GM18520 (cell line): ENCODE results near the gene ZDHHC1.
"Not testable (repeated sequence)": the region's sequence is repeated elsewhere in the genome, so short reads cannot be mapped to it uniquely, and the experiment has no call there.

Experiments used
- ATAC-seq: cut with Tn5 transposase; IDR thresholded peaks from one replicate; pipeline ENCODE4 v1.9.1; 2021; ENCODE audit not compliant: unreplicated experiment

The ZDHHC1 gene

DNA sequence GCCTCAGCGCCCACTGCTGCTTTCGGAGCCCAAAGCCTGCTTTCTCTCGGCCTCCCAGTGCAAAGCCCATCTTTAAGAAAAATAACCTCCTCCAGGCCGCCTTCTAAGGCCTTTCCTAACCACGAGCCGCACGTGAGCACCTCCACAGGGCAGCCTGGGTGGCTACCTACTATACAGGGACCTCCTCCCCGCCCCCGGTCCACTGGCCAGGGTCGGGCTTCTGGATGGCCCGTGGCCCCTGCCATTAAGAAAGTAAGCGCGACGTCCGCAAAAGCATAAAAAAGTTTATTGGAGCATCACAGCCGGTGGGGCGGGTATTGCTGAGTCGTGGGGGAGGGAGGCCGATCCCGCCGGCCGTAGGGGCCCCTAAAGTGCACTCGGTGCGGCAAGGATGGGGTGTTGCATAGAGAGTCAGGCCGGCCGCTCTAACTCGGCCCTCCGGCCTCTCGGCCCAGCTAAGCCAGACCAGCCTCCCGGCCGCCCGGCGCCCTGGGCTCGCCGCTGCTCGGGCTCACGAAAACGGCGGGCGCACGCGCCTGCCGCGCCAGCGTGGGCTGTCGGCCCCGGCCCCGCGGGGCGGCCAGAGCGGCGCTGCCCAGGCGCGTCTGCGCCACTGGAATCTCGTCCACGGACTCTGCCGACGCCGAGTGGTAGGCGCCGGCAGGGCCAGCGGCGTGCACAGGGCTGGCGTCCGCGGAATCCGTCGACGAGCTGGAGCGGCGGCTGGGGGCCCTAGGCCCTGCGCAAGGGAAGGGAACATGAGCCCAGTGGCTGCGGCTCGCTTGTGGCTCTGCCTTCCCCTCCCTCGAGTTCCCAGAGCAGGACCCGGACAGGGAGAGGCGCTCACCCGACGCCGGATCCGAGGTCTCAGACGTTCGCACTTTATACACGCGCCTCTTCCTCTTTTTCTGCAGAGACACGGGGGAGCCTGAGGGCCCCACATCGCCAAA, 21.8 kb downstream of the ZDHHC1 start:
- ATAC-seq = no peak

DNA sequence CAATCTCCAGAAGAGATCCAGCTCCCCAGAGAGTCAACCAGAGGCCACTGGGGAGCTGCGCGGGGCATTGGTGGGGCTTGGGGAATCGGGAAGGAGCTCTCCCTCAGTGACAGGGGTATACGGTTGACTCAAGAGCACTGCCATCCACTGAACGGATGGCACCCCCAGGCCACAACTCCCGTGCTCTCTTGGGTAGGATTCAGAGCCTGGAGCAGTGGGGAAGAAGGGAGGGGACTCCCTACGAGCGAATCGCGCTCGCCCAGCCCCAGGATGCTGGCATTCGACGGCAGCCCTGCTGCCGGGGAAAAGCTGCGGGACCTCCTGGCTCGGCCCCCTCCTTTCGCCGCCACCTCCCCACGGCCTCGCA, 22.5 kb downstream of the ZDHHC1 start:
- ATAC-seq = no peak

DNA sequence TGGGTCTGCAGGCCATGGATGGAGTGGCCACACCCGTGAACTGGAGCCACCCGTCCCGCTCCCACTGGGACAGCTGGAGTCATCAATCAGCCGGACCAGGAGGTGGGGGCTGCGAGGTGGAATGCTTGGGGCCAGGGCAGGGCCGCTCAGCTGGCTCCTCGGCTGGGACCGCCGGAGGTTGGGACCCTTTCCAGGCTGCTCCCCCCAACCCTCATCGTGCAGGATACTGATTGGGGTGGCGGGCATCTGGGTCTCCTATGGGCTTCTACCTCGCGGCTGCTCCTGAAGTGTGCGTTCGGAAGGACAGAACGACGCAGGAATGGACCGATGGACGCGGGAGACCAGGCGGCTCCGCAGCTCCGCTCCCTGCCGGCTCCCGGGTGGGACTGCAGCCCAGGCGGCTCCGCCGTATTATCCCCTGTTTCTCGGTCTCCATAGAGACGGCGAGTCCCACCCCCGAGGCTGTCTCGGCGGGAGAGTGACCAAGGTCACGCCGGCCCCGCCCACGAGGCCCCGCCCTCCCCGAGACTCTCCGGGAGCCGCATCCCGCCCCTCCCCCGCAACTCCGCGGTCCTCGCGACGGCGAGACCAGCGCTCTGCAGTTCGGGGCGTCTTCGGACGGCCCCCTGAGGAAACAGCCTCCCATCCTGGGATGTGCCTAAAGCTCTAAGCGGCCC, 23.0 kb downstream of the ZDHHC1 start, which contains the start of gene TPPP3:
TPPP3 (minus strand) TSS at position 388 of the 677 bp plus-strand sequence. CDS start 2,387 bp downstream, outside the sequence.
- no peak for ATAC-seq

DNA sequence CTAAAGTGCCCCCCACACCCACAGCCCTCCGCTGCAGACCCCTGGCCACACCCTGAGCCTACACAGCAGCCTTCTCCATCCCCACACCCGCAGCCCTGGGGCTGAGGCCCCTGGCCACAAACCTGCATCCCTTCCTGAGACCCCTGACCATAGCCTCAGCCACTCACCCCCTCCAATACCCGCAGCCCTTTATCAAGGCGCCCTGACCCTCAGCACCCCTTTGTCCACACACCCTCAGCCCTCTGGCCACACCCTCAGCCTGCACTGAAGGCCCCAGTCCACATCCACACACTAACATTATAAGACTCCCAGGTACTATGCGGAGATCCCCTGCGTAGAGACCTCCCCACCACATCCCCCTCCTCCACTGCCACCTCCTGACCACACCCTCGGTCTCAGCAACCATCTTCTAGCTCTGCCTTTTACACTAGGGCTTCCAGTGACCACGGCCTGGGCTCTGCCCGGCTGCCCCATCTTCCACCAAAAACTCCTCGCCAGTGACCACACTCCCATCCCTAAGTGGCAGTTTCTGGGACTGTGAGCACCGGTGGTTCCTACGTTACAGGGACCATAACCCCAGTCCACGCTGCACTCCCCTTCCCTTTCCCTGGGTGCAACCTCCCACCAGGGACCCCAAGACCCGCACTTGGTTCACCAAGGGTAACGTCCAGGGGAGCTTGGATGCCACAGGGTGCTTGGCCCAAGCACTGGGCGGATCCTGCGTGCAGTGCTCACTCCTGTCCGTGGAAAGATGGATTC, 23.8 kb downstream of the ZDHHC1 start:
- no peak for ATAC-seq

DNA sequence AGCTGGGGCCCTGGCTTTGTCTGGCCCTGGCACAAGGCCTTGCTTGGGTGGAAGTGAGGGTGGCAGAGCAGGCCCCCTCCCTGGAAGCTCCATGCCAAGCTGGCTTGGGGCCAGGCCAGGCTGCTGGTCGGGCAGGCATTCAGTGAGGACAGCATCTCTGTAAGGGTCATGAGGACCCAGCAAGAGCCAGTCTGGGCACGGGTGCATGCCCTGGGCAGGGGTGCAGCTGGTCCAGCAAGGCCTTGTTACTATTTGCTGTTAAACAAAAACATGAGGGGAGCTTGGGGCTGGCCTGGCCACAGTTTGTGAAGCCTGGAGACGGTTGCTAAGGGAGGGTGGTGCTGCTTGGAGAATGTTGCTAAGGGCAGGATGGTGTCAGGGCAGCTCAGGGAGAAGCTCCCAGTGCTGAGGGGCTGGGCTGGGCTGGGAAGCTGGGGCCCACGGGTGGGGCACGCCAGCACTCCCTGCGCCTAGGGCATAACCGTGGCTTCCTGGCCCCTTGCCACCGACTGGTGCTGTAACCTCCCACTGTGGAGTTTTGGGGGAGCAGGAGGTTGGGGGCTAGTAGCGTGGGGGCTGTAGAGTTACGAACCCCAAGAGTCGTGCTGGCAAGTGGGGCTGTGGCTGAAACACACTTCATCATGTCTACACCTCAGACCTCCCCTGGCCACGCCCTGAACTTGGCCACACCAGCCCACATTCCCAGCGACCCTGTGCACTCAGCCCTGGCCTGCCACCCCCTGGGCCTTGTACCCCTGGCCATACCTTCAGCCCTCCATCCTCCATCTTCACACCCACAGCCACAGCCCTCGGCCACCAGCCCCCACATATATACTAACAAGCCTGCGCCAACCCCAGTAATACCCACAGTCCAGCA, 24.6 kb downstream of the ZDHHC1 start:
- ATAC-seq = no peak

DNA sequence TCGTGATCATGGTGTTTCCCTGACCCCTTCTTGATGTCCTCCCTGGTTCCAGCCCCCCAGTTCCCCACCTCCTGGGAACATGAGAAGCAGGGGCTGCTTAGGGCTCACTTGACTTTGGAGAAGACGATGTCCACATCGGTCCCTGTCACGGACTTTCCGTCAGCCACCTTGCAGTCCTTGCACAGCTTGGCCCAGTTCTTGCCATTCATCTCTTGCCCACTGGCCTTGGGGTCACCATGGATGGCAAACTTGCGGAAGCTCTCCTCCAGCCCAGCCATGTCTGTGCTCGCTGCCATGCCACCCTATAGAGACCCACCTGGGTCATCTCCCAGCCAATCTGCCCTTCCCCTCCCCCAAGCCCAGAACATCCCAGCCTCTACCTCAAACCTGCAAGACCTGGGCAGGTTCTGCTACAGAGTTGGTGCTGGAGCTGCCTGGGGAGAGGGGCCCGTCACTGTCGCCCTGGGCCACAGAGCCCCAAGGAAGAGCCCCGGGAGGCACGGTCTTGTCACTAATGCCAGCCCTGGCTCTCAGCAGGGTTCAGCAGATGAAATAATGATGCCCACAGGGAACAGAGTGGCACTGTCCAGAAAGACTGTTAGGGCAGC, 25.4 kb downstream of the ZDHHC1 start:
- ATAC-seq = no peak

DNA sequence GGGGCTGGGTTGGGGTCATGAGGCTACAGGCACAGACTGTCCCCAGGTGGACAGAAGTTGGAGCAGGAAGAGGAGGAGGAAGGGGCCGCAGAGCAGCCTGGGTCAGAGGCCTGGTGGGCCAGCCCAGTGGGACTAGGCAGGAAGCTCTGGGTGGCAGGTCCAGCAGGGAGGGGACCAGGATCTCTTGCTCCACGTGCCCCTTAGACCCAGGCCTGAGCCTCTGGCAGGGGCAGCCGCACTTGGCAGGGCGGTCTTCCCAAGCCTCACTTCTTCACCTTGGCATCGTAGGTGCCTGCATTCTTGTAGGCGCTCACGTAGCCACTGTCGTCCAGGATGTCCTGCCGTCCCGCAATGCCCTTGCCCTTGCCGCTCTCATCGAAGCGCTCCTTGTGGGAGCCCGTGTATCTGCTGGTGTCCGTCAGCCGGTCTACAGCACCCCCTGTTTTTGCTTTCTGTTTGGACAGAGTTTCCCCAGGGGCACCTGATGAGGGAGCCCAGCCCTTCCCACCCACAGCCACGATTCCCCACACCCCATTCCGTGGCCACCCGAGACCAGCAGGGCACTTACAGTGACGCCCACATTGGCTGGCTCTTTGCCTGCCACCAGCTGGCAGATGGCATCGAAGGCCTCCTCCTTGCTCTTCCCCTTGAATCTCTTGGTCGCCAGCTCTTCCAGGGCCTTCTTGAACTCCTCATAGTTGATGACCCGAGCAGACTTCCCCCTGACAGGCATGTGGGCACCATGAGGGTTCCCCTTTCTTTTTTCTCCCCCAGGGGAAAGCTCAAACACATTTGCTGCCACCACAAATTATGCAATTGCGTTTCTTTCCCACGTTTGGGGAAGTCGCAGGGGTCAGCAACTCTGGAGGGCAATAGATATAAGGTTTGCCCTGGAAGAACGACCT, 26.1 kb downstream of the ZDHHC1 start:
- ATAC-seq = no peak

DNA sequence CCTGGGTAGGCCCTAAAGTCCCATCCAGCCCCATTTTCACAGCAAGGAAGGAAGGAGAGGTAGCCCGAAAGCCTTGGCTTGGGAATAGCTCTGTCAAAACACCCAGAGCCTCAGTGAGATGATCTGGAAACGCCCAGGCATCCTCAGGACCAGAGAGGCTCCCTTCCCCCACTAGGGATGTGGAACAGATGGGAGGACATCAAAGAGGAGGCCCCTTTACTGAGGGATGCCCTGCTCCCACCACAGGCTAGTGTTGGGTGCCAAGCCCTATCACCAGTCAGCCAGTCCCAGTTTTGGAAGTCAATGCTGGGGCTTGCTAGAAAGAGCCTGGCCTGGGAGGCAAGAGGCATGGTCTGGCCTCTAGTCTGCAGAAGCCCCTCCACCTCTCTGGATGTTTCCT, 27.7 kb downstream of the ZDHHC1 start:
- ATAC-seq = no peak

DNA sequence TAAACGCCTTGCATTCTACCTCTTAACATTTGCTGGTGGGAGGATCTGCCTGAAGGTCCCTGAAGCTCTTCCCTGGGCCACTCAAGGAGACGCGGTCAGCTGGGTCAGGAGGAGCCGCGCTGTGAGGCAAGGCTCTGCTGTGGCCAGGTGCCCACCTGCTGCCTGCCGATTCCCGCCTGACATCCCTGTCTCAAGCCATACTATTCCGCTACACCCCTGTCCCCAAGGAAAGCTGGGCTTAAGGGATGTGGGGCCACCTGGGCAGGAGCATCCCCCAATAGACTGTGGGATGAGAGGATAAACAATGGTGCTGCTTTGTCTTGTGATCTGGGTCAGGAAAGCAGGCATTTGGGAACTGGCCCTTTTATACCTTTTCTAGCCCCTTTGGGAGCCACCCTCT, 28.1 kb downstream of the ZDHHC1 start:
- no peak for ATAC-seq

DNA sequence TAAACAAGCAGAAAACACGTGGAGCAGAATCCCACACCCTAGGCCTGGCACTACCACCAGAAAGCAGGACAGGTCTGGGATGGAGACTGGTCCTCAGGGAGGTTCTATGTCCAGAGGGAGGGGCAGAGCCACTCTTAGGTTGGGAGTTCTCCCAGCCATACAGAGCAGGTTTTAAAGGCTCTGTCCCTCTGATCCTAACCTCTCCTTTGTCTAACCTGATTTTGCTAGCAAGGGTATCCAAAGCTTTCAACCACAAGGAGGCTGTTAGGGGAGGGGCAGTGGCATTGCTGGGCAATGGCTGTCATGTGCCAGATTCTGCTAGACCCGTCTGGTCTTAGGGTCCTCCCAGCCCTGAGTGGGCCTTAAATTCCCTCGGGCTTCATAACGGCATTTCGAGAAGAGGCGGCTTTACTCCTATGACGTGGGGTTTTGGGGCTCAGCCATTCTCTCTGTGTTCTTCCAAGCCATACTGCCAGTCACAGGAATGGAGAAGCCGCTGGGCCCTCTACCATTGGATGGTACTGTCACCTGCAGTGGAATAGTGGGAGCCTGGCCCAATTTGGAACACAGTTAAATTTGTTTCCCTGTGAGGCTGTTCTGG, 28.7 kb downstream of the ZDHHC1 start:
- ATAC-seq = no peak

DNA sequence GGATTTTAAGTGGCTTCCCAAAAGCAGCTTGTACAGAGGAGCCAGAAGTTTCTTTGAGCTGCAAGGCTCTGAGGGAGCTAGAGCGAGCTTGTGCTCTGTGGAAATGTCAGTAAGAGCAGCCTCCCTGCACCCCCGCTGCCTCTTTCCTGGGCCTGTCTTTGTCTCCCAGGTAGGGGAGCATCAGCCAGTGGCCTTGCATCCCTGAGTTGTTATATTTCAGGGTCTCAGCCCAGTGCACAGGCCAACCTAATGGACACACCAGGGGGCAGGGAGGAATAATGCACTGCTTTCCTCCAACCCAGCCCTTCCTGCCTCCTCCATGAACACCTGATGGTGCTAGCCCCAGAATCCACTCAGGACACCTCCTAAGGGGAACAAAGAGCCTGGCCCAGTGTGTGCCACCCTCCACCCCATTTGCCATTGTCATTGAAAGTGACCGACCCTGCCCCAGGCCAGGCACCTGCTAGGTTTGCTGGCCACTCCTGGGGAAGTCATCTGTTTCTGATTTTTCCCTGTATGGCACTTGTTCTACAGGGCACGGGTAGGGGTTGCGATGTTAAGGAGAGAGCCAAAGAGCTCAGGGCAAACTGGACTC, 29.3 kb downstream of the ZDHHC1 start:
- ATAC-seq = no peak

DNA sequence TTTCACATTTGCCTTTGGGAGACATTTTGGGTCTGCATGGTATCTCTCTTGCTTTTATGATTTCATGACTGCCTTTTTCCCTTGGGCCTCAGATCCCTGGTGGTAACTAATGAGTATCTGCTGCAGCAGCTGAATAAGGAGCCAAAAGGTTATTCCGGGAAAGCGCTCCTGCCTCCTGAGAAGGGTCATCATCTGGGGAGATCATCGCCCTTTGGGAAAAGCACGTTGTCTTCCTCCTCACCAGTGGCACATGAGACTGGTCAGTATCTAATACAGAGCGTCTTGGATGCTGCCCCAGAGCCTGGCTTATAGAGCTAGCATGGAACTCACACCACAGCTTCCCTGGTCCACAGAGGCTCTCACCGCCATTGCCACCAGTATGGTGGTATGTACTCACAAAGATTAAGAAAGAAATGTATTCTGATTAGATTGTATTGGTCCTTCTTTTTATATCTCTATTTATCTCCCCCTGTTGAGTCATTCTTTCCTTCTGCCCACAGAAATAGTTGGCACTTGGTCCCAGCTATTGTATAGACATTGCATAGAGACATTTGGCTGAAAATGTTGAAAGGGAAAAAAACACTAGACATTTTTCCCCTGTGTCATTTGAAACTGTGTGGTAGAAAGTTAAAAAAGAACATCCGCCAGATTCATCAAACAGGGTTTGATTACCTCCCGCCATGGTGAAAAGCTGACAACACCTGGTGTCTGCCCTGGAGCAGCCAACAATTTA, 31.3 kb downstream of the ZDHHC1 start:
- no peak for ATAC-seq

DNA sequence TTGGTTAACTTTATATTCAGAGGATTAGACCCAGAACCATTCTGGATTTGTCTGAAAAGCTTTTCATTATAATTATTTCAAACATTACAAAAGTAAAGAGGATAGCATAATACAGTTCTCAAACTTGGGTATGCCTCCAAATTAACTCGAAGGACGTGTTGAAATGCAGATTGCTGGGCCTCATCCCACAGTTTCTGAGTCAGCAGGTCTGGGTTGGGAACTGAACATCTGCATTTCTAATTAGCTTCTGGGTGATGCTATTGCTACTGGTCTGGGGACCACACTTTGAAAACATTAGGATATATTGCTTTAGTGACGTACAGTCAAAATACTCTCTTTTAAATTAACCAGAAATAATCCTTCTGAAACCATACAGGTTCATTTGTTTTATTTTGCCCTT, 33.0 kb downstream of the ZDHHC1 start:
- no peak for ATAC-seq

DNA sequence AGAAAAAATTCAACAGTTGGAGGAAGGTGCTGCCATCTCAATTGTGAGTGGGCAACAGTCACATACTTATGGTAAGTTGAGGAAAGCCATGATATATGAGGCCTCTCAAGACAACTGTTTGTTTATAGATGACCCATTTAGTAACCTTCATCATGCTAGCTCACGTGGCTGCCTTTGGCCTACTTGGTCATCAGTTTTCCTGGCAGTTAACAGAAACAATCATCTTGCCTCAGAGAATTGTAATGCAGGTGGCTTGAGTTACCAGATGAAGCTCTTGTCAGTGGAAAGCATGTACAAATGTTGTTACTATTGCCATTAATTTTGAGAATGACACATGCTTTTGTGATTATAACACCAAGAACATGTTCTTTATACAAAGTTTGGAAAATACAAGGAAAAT, 37.6 kb downstream of the ZDHHC1 start:
- ATAC-seq = no peak

DNA sequence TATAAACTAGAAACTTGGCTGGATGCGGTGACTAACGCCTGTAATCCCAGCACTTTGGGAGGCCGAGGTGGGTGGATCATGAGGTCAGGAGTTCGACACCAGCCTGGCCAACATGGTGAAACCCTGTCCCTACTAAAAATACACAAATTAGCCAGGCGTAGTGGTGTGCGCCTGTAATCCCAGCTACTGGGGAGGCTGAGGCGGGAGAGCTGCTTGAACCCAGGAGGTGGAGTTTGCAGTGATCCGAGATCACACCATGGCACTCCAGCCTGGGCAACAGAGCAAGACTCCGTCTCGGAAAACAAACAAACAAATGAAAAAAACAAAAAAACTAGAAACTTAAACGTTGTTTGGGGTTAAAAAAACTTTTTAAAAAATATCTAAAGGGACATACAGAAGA, 40.3 kb downstream of the ZDHHC1 start:
- ATAC-seq = not testable (repeated sequence)

DNA sequence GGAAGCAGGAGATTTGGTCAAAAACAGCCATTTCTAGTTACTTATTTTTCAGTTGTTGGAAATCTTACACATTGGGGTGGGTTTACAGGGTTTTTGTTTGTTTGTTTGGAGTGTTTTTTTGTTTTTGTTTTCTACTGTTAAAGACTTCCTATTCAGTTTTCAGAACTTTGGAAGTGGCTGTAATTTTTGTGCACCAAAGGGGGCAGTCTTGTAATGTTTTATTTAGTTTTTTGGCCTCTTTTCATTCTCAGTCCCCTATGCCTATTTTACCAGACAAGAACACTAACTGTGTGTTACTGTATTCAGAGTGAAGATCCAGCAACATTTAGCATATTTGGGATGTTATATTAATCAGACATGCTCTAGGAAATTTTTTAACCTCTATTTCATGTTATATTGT, 43.6 kb downstream of the ZDHHC1 start:
- no peak for ATAC-seq

DNA sequence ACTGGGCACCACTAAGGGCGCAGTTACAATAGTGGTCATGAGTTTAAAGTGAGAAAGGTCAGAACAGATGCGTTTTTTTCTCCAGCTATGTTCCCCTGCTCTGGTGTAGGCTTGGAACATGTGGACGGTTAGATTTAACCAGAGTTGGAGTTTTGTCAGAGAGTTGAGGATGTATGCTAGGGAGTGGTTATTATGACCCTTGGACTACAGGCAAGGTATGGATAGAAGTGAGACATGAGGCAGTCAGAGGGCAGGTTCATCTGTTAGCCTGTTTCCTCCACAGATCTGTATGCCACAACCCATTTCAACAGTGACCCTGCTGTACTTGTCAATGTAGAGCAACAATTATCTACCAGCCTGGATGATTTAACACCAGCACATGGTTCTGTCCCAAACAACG, 45.6 kb downstream of the ZDHHC1 start:
- ATAC-seq = no peak
